ENCODE measurements around the gene TMEM37.

TMEM37 gene

DNA sequence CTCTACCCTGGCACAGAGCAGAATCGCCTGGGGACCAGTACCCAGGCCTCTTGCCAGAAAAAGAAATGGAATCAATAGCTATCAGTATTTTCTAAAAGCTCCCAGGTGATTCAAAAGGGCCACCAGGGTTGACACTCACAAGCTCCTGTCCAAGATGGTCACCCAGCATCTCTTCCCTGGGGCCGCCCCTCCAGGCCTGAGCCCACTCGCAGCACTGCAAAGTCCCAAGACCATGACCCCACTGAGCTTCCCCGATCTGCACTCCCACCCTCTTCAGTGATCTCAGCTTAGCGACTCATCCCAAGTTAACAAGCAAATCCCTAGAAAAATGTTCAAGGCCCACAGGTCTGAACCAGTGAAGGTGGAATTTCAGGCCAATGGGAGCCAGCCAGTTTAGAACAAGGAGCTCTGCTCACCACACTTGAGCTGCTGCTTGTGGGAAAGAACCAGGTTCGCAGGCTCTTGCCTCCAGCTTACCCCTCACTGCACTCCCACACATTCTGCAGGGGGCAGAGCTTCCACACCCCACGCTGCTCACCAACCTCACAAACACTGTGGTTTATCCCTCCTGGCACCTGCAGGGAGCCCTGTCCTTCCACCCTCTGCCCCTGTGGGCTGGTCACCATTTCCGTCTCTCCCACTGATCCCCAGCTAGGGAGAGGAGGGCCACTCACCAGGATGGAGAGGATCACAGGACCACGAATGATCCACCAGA lies 19.8 kb downstream of the TMEM37 start:
- no peak overlapping the region for H3K9ac ChIP-seq (ENCODE audit: low read depth in 1 of 2, low read length in 2 of 2)
- no peak overlapping the region for H3K4me3 ChIP-seq (ENCODE audit: low read length in 2 of 2)
- peaks cover 0 to 4% of the 10 kb centered on the region in 2 donors for H3K27me3 ChIP-seq (ENCODE audit: control insufficient read depth in 2 of 2, insufficient read depth in 2 of 2, low read length in 2 of 2)
- H3K4me1 ChIP-seq (ENCODE audit: control insufficient read depth in 2 of 2, insufficient read depth in 2 of 2, low read length in 2 of 2) = no peaks in the 10 kb centered on the region
- H3K27ac ChIP-seq (ENCODE audit: low read depth in 2 of 2, low read length in 2 of 2) = no peak overlapping the region
- no peaks in the 10 kb centered on the region for H3K9me3 ChIP-seq (ENCODE audit: control insufficient read depth in 2 of 2, low read length in 2 of 2)
- no peaks in the 10 kb centered on the region for H3K36me3 ChIP-seq (ENCODE audit: control insufficient read depth in 2 of 2, insufficient read depth in 2 of 2, low read length in 2 of 2)

DNA sequence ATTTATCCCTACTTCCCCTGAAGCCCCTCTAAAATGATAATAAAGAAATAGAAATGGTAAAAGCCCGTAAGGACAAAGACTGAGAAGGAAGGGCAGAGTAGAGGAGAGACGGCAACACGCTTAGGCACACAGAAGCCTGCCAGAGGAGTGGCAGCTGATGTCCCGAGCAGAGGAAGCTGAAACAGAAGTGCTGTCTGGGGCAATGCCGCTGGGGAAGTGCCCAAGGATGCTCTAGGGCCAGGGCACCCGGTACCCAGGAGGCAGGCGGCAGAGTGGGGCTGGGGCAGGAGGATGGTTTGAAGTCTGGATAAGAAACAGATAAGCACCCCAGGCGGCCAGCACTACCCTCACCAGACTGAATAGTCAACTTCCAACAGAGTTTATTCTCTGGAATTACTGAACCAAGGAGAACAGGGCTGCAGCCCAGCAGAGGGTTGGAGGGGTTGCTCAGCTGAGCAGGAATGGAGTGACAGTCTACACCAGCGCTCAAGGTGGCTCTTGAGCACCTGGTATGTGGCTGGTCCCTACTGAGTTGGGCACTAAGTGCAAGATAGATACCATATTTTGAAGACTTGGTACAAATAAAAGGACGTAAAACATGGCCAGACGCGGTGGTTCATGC lies 22.4 kb downstream of the TMEM37 start:
- Histone ChIP-seq H3K27me3 (ENCODE audit: control insufficient read depth in 2 of 2, insufficient read depth in 2 of 2, low read length in 2 of 2) (peaks cover 0 to 4% of the 10 kb centered on the region in 2 donors), H3K4me1 (ENCODE audit: control insufficient read depth in 2 of 2, insufficient read depth in 2 of 2, low read length in 2 of 2) (no peaks in the 10 kb centered on the region), H3K27ac (ENCODE audit: low read depth in 2 of 2, low read length in 2 of 2) (no peak overlapping the region), H3K36me3 (ENCODE audit: control insufficient read depth in 2 of 2, insufficient read depth in 2 of 2, low read length in 2 of 2) (no peaks in the 10 kb centered on the region), H3K9me3 (ENCODE audit: control insufficient read depth in 2 of 2, low read length in 2 of 2) (no peaks in the 10 kb centered on the region), H3K9ac (ENCODE audit: low read depth in 1 of 2, low read length in 2 of 2) (no peak overlapping the region), H3K4me3 (ENCODE audit: low read length in 2 of 2) (no peak overlapping the region)

DNA sequence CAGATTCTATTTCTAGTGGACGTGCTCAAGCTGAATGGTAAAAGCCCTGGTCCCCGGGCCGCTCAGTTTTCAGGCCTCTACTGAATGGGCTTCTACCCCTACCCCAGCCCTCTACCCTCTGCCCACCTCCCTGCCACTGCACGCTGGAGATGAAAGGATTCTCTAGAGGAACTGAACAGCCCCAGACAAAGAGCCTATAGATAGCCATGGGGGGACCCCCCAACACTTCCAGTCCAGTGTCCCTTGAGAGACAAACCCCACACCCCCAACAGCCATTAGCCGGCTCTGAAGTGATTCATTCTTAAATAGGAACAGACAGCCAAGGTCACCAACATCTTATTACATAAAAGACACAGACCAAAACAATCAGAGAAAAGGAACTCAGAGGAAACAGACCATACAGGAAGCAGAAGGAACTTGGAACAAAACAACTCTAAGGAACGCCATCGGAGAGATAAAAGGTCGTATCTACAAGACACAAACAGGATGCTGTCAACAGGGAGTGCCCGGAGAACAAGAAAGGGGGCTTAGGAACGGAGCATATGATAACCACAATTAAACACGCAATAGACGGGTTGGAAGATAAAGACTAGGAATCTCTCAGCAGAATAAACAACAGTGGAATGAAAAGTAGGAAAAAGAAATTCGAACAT lies 23.5 kb downstream of the TMEM37 start:
- Histone ChIP-seq H3K9me3 (ENCODE audit: control insufficient read depth in 2 of 2, low read length in 2 of 2) (no peaks in the 10 kb centered on the region), H3K4me3 (ENCODE audit: low read length in 2 of 2) (no peak overlapping the region), H3K4me1 (ENCODE audit: control insufficient read depth in 2 of 2, insufficient read depth in 2 of 2, low read length in 2 of 2) (no peaks in the 10 kb centered on the region), H3K9ac (ENCODE audit: low read depth in 1 of 2, low read length in 2 of 2) (no peak overlapping the region), H3K36me3 (ENCODE audit: control insufficient read depth in 2 of 2, insufficient read depth in 2 of 2, low read length in 2 of 2) (no peaks in the 10 kb centered on the region), H3K27me3 (ENCODE audit: control insufficient read depth in 2 of 2, insufficient read depth in 2 of 2, low read length in 2 of 2) (peaks cover 0 to 4% of the 10 kb centered on the region in 2 donors), H3K27ac (ENCODE audit: low read depth in 2 of 2, low read length in 2 of 2) (no peak overlapping the region)

DNA sequence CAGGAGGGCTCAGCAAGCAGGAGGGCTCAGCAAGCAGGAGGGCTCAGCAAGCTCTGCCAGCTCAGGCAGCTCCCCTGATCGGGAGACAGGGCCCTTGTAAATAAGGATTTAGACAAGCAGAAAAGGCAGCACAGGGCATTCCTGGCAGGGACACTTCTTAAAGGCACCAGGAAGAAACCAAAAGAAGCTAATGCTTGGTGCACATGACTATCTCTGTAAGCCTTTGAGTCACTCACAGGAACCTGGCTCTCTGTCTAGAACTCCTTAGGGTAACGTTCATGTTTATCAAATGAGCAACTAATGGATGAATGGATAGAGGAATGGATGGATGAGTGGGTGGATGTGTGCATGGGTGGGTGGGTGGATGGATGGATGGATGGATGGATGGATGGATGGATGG lies 28.4 kb downstream of the TMEM37 start:
- Histone ChIP-seq H3K9ac (ENCODE audit: low read depth in 1 of 2, low read length in 2 of 2) (no peak overlapping the region), H3K4me1 (ENCODE audit: control insufficient read depth in 2 of 2, insufficient read depth in 2 of 2, low read length in 2 of 2) (no peaks in the 10 kb centered on the region), H3K27ac (ENCODE audit: low read depth in 2 of 2, low read length in 2 of 2) (no peak overlapping the region), H3K4me3 (ENCODE audit: low read length in 2 of 2) (no peak overlapping the region), H3K36me3 (ENCODE audit: control insufficient read depth in 2 of 2, insufficient read depth in 2 of 2, low read length in 2 of 2) (no peaks in the 10 kb centered on the region), H3K27me3 (ENCODE audit: control insufficient read depth in 2 of 2, insufficient read depth in 2 of 2, low read length in 2 of 2) (no peaks in the 10 kb centered on the region), H3K9me3 (ENCODE audit: control insufficient read depth in 2 of 2, low read length in 2 of 2) (no peaks in the 10 kb centered on the region)

DNA sequence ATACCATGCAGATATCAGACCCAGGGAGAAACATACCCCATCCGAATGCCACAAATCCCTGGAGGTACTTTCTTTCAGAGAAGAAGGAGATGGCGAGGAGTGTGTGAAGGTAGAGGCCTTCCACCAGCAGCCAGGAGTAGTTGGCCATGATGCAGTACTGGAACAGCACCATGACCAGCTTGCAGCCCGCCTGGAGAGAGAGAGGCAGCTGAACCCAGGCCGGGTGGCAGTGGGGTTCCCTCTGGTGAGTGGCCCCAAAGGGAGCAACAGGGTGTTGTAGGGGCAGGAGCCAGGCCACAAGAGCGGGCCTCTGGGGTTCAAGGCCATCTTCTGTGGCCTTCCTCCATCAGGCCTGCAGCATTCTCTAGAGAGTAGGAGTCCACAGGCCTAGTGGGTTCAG lies 30.2 kb downstream of the TMEM37 start:
- H3K36me3 ChIP-seq (ENCODE audit: control insufficient read depth in 2 of 2, insufficient read depth in 2 of 2, low read length in 2 of 2) = no peaks in the 10 kb centered on the region
- no peak overlapping the region for H3K27ac ChIP-seq (ENCODE audit: low read depth in 2 of 2, low read length in 2 of 2)
- no peak overlapping the region for H3K4me3 ChIP-seq (ENCODE audit: low read length in 2 of 2)
- H3K4me1 ChIP-seq (ENCODE audit: control insufficient read depth in 2 of 2, insufficient read depth in 2 of 2, low read length in 2 of 2) = no peaks in the 10 kb centered on the region
- H3K27me3 ChIP-seq (ENCODE audit: control insufficient read depth in 2 of 2, insufficient read depth in 2 of 2, low read length in 2 of 2) = no peaks in the 10 kb centered on the region
- H3K9me3 ChIP-seq (ENCODE audit: control insufficient read depth in 2 of 2, low read length in 2 of 2) = no peaks in the 10 kb centered on the region
- H3K9ac ChIP-seq (ENCODE audit: low read depth in 1 of 2, low read length in 2 of 2) = no peak overlapping the region

DNA sequence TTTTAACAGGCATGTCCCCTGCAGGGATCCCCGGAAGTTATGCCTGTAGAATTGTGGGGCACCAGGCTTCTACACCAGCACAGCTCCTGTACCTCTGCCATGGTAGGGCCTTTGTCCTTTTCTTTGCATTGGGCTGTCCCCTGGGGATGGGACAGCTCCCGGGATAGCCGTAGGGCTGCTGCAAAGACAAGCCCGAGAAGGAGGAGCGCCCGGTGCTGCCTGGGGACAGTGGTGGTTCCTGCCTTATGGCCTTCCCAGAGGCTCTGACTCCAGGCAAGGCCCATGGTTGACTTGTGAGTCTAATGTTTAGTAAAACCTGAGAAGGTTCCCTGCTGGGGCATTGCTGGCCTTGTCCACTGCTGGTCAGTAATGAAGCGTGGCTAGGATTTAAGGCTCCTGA lies 30.9 kb downstream of the TMEM37 start:
- Histone ChIP-seq H3K27ac (ENCODE audit: low read depth in 2 of 2, low read length in 2 of 2) (no peak overlapping the region), H3K4me1 (ENCODE audit: control insufficient read depth in 2 of 2, insufficient read depth in 2 of 2, low read length in 2 of 2) (no peaks in the 10 kb centered on the region), H3K36me3 (ENCODE audit: control insufficient read depth in 2 of 2, insufficient read depth in 2 of 2, low read length in 2 of 2) (no peaks in the 10 kb centered on the region), H3K4me3 (ENCODE audit: low read length in 2 of 2) (no peak overlapping the region), H3K27me3 (ENCODE audit: control insufficient read depth in 2 of 2, insufficient read depth in 2 of 2, low read length in 2 of 2) (no peaks in the 10 kb centered on the region), H3K9me3 (ENCODE audit: control insufficient read depth in 2 of 2, low read length in 2 of 2) (no peaks in the 10 kb centered on the region), H3K9ac (ENCODE audit: low read depth in 1 of 2, low read length in 2 of 2) (no peak overlapping the region)

DNA sequence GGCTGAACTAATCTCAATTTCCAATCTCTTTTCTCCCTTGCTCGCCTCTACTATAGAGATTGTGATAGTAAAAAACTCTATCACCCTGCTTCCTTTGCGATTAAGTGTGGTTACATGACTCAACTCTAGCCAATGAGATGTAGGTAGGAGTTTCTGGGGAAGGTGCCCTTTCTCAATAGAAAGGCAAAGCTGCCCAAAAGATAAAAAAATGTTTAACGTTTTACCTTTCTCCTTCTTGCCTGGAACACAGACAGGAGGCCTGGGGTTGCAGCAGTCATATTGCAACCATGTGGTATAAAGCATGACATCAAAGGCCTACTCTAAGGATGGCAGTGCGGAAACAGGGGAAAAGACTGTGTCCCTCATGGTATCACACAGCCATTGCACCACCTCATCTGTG lies 31.5 kb downstream of the TMEM37 start:
- Histone ChIP-seq H3K36me3 (ENCODE audit: control insufficient read depth in 2 of 2, insufficient read depth in 2 of 2, low read length in 2 of 2) (no peaks in the 10 kb centered on the region), H3K9ac (ENCODE audit: low read depth in 1 of 2, low read length in 2 of 2) (no peak overlapping the region), H3K27me3 (ENCODE audit: control insufficient read depth in 2 of 2, insufficient read depth in 2 of 2, low read length in 2 of 2) (no peaks in the 10 kb centered on the region), H3K27ac (ENCODE audit: low read depth in 2 of 2, low read length in 2 of 2) (no peak overlapping the region), H3K4me1 (ENCODE audit: control insufficient read depth in 2 of 2, insufficient read depth in 2 of 2, low read length in 2 of 2) (no peaks in the 10 kb centered on the region), H3K9me3 (ENCODE audit: control insufficient read depth in 2 of 2, low read length in 2 of 2) (no peaks in the 10 kb centered on the region), H3K4me3 (ENCODE audit: low read length in 2 of 2) (no peak overlapping the region)

DNA sequence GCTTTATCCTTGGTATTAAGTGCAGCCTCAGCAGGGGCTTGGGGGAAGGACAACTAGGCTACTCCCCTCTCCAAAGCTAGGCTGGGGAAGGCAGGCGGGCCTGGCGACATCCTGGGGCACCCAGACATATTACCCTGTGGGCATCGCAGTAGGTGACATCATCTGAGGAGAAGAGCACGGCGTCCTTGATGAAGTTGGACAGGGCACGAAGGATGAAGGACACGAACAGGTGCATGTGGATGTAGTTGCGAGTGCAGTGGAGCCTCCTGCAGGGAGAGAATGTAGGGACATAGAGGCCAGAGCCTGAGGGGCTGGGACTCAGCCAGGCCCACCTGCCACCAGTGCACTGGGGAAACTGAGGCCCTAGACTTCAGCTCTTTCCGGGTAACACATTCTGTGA lies 32.3 kb downstream of the TMEM37 start:
- Histone ChIP-seq H3K27me3 (ENCODE audit: control insufficient read depth in 2 of 2, insufficient read depth in 2 of 2, low read length in 2 of 2) (no peaks in the 10 kb centered on the region), H3K9me3 (ENCODE audit: control insufficient read depth in 2 of 2, low read length in 2 of 2) (no peaks in the 10 kb centered on the region), H3K9ac (ENCODE audit: low read depth in 1 of 2, low read length in 2 of 2) (no peak overlapping the region), H3K27ac (ENCODE audit: low read depth in 2 of 2, low read length in 2 of 2) (no peak overlapping the region), H3K4me1 (ENCODE audit: control insufficient read depth in 2 of 2, insufficient read depth in 2 of 2, low read length in 2 of 2) (no peaks in the 10 kb centered on the region), H3K36me3 (ENCODE audit: control insufficient read depth in 2 of 2, insufficient read depth in 2 of 2, low read length in 2 of 2) (no peaks in the 10 kb centered on the region), H3K4me3 (ENCODE audit: low read length in 2 of 2) (no peak overlapping the region)

DNA sequence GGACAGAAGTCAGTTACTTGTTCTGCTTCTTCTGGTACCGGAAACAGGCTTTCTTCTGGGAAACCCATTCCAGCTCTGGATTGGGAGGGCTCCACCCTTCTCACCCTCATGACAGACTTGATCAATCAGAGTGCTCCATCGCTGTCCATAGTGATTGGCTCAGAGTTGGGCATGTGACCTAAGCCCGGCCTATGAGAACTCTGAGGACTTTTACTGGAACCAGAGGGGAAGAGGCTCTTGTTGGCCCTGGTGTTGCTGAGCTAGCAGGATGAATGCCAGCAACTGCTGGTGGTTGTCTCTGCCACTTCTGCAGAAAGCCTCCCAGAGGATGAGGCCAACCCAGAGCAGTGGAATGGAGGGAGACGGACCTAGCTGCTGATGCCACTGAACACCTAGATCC lies 33.3 kb downstream of the TMEM37 start:
- Histone ChIP-seq H3K9me3 (ENCODE audit: control insufficient read depth in 2 of 2, low read length in 2 of 2) (no peaks in the 10 kb centered on the region), H3K4me3 (ENCODE audit: low read length in 2 of 2) (no peak overlapping the region), H3K36me3 (ENCODE audit: control insufficient read depth in 2 of 2, insufficient read depth in 2 of 2, low read length in 2 of 2) (no peaks in the 10 kb centered on the region), H3K9ac (ENCODE audit: low read depth in 1 of 2, low read length in 2 of 2) (no peak overlapping the region), H3K4me1 (ENCODE audit: control insufficient read depth in 2 of 2, insufficient read depth in 2 of 2, low read length in 2 of 2) (no peaks in the 10 kb centered on the region), H3K27ac (ENCODE audit: low read depth in 2 of 2, low read length in 2 of 2) (no peak overlapping the region), H3K27me3 (ENCODE audit: control insufficient read depth in 2 of 2, insufficient read depth in 2 of 2, low read length in 2 of 2) (no peaks in the 10 kb centered on the region)

DNA sequence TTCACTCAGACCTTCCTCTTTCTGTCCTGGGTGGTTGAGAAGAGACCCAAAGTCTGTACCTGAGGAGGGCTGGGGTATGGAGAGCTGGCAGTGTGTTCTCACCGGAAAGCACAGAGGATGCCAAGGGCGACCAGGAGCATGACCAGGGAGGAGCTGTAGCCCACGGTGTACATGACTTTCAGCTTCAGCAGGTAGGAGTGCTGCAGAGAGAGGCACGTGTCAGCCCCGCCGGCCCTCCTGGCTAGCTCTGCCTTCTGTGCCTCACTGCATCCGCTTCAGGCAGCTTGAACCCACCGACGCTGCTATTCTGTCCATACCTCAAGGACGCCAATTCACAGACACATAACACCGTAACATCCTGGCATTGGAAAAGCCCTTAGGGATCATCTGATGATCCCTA lies 34.0 kb downstream of the TMEM37 start:
- H3K4me1 ChIP-seq (ENCODE audit: control insufficient read depth in 2 of 2, insufficient read depth in 2 of 2, low read length in 2 of 2) = no peaks in the 10 kb centered on the region
- H3K36me3 ChIP-seq (ENCODE audit: control insufficient read depth in 2 of 2, insufficient read depth in 2 of 2, low read length in 2 of 2) = no peaks in the 10 kb centered on the region
- H3K9ac ChIP-seq (ENCODE audit: low read depth in 1 of 2, low read length in 2 of 2) = no peak overlapping the region
- H3K27ac ChIP-seq (ENCODE audit: low read depth in 2 of 2, low read length in 2 of 2) = no peak overlapping the region
- H3K4me3 ChIP-seq (ENCODE audit: low read length in 2 of 2) = no peak overlapping the region
- no peaks in the 10 kb centered on the region for H3K9me3 ChIP-seq (ENCODE audit: control insufficient read depth in 2 of 2, low read length in 2 of 2)
- no peaks in the 10 kb centered on the region for H3K27me3 ChIP-seq (ENCODE audit: control insufficient read depth in 2 of 2, insufficient read depth in 2 of 2, low read length in 2 of 2)
